GM12878 (cell line): ENCODE measurements around the gene MRPS18A.

Experiments
- MYC ChIP-seq: IDR thresholded peaks from 2 replicates; pipeline ENCODE4 v1.6.1; 2011; ENCODE audit warnings: mild to moderate bottlenecking, low read length, moderate library complexity, inconsistent platforms; ENCODE audit not compliant: insufficient read depth, insufficient replicate concordance, insufficient read length, severe bottlenecking
- POLR2A ChIP-seq: IDR thresholded peaks from 2 replicates; pipeline ENCODE4 v1.6.1; 2011; ENCODE audit warnings: low read depth, mild to moderate bottlenecking, low read length
- SP1 ChIP-seq: IDR thresholded peaks from one replicate; pipeline ENCODE4 v1.6.1; 2011; ENCODE audit warnings: low read depth, low read length
- SUZ12 ChIP-seq: fragments of 200-600 bp; sonication (generic); IDR thresholded peaks from one replicate; pipeline ENCODE4 v1.6.1; 2018; ENCODE audit warnings: antibody characterized with exemption, mild to moderate bottlenecking; ENCODE audit not compliant: unreplicated experiment
- TF ChIP-seq, protein P1 (sequence below), 3 experiments: IDR thresholded peaks in 2 of 3; conservative IDR thresholded peaks in 1 of 3; 2 replicates each; pipeline ENCODE4 v1.5.1; 2011; ENCODE audit warnings: low read depth in 3 of 3, low read length in 3 of 3, mild to moderate bottlenecking in 3 of 3, control low read depth in 2 of 3, moderate library complexity in 2 of 3, inconsistent platforms in 1 of 3, mixed read lengths in 1 of 3; ENCODE audit not compliant: control insufficient read depth in 2 of 3, insufficient read depth in 1 of 3; ENCODE audit errors: extremely low read depth in 1 of 3
- TF ChIP-seq, protein P2 (sequence below): fragments of 150-350 bp; IDR thresholded peaks from 2 replicates; pipeline ENCODE4 v1.6.1; 2016; ENCODE audit warnings: low read depth, low read length

DNA sequence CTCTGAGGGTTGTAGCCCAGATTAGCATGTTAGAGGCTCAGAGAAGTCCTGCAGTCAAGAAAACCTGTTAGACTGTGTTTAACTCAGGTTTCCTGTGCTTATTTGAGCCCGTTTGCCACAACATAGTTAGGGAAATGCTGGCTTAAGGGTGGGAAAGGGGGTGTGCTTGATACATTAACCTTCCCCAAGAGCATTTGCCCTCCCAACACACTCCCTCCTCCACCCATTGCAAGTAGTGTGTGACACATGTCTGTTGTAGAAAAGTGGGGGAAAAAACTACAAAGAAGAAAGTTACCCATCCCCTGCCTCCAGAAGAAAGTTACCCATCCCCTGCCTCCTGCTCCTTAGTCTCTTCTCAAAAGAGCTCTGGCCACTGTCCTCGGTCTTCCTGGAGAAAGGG is 36.8 kb upstream of the MRPS18A start:
- TF ChIP-seq, protein P1, sequence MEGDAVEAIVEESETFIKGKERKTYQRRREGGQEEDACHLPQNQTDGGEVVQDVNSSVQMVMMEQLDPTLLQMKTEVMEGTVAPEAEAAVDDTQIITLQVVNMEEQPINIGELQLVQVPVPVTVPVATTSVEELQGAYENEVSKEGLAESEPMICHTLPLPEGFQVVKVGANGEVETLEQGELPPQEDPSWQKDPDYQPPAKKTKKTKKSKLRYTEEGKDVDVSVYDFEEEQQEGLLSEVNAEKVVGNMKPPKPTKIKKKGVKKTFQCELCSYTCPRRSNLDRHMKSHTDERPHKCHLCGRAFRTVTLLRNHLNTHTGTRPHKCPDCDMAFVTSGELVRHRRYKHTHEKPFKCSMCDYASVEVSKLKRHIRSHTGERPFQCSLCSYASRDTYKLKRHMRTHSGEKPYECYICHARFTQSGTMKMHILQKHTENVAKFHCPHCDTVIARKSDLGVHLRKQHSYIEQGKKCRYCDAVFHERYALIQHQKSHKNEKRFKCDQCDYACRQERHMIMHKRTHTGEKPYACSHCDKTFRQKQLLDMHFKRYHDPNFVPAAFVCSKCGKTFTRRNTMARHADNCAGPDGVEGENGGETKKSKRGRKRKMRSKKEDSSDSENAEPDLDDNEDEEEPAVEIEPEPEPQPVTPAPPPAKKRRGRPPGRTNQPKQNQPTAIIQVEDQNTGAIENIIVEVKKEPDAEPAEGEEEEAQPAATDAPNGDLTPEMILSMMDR (IDR thresholded peaks at IDR 0.05 in 2 of 3, conservative IDR thresholded peaks at IDR 0.05 in 1 of 3; ENCODE audit: control insufficient read depth in 2 of 3, extremely low read depth in 1 of 3, insufficient read depth in 1 of 3, low read depth in 3 of 3, low read length in 3 of 3): no peak
- no peak for TF ChIP-seq MYC
- no peak for TF ChIP-seq SUZ12
- no peak for TF ChIP-seq SP1
- TF ChIP-seq, protein P2, sequence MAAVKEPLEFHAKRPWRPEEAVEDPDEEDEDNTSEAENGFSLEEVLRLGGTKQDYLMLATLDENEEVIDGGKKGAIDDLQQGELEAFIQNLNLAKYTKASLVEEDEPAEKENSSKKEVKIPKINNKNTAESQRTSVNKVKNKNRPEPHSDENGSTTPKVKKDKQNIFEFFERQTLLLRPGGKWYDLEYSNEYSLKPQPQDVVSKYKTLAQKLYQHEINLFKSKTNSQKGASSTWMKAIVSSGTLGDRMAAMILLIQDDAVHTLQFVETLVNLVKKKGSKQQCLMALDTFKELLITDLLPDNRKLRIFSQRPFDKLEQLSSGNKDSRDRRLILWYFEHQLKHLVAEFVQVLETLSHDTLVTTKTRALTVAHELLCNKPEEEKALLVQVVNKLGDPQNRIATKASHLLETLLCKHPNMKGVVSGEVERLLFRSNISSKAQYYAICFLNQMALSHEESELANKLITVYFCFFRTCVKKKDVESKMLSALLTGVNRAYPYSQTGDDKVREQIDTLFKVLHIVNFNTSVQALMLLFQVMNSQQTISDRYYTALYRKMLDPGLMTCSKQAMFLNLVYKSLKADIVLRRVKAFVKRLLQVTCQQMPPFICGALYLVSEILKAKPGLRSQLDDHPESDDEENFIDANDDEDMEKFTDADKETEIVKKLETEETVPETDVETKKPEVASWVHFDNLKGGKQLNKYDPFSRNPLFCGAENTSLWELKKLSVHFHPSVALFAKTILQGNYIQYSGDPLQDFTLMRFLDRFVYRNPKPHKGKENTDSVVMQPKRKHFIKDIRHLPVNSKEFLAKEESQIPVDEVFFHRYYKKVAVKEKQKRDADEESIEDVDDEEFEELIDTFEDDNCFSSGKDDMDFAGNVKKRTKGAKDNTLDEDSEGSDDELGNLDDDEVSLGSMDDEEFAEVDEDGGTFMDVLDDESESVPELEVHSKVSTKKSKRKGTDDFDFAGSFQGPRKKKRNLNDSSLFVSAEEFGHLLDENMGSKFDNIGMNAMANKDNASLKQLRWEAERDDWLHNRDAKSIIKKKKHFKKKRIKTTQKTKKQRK: no peak
- TF ChIP-seq POLR2A: no peak
